NCI-H2029 (cell line): Measurements from ENCODE around the gene ZSWIM3.

Experiments used
- DNase-seq: peaks from one replicate; lab custom pipeline; 2025; lab: John Stamatoyannopoulos, UW

The ZSWIM3 gene

DNA sequence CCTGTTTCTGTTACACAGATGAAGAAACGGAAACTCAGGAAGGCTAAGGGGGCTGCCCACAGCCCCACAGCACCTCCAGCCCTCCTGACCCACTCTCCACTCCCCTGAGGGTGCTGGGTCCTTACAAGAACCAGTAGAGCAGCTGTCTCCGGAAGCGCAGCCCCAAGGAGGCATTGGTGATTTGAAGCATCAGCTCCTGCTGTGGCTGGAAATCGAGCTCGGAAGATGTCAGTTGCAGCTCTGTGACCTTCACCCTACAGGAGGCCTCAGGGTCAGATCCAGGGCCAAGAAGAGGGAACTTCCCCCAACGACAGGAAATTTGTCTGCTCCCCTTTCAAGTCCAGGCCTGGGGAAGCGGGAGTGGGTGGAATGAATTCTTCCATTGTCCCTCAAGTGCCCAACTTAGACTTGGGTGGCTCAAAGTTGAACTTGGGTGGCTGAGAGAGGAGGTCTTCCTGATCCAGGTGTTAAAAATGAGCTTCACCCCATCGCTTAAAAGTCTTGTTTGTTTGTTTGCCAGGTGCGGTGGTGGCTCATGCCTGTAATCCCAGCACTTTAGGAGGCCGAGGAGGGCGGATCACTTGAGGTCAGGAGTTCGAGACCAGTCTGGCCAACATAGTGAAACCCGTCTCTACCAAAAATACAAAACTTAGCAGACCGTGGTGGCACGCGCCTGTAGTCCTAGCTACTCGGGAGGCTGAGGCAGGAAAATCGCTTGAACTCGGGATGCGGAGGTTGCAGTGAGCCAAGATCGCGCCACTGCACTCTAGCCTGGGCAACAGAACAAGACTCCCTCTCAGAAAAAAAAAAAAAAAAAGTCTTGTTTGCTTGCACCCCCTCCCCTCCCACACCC, 52.6 kb downstream of the ZSWIM3 start:
- DNase-seq = no peak

DNA sequence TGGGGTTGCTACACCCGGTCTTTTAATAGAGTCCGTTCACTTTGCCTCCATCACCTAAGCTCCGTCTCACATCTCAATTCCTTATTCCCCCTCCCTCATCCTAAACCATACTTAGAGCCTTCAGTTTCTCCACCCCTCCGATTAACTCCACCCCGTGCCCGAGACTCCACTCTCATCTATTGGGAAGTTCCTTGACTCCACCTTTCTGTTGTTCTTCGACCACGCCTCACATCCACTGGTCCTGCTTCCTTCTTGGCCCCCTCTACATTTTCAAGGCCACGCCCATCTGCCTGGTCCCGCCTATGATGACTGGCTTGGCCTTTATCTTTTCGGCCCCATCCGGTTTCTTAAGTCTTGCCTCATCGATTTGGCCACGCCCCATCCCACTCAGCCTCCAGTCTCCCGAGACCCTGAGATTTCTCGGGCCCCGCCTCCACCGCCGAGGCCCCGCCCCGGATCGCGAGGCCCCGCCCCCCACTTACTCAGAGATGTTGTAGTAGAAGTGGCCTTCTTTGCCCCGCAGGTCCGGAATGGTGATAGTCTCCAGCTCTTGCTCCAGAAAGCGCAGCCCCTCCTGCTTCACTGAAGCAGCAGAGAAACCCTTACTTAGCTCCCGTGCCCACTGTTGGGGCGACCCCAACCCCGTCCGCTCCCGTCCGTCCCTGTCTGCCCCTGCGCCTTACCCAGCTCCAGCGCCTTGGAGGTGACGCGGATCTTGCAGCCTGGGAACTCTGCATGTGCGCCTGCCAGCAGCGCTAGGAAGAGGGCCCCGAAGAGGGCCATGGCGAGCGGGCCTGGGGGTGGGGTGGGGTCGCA, 53.5 kb downstream of the ZSWIM3 start:
- peak; percentile 93 for DNase-seq

DNA sequence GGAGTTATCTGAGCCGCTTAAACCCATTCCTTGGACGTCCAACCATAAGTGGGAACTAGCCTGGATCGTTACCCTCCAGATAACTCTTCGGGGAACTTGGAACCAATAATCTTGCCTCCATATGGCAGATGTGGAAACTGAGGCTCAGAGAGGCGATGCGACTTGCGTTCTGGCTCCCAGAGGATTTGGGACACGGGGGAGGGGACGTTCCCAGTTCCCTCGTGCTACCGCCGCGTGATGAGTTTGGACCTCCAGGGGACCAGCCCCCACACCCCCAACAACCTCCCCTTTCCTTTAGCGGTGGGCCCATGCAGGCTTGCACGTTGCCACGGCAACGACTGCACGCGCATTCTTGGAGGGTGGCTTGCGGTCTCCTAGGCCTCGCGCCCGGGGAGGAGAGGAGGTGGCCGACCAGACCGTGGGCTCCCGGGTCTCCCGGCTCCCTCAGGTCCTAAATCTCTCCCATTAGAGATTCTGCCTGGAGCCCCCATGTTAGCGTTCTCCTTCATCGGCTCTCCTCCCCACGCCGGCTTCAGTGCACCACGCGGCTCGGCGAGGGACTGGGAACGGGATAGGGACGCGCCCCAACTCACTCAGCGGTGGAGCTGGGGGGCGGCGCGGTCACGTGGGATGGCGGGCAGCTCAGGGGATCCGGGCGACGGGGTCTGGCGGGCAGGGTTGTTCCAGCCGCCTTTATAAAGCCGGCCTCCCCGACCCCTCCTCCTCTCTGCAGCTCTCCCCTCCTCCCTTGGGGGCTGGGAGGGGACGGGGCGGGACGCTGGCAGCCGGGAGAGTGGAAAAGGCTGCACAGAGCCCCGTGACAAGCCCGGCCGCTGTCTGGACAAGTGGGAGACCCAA, 54.3 kb downstream of the ZSWIM3 start, which contains the start of gene PLTP:
Gene PLTP (minus strand): TSS at position 670 of the 858 bp plus-strand sequence. CDS start 703 bp downstream, outside the sequence.
- DNase-seq = no peak

DNA sequence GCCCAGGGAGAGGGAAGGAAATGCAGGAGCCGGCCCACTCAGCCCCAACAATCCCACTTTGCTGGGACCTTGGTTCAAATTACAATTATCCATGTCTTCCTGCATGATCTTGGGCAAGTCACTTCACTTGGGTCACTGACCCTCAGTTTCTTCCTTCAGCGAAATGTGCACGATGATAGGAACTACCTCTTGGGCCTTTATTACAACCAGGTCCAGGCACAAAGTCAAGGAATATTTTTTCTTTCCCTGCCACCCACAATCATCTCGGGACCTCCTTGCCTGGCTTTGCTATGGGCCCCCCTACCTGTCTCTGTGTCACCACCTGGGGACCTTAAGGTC, 54.9 kb downstream of the ZSWIM3 start:
- DNase-seq = no peak

DNA sequence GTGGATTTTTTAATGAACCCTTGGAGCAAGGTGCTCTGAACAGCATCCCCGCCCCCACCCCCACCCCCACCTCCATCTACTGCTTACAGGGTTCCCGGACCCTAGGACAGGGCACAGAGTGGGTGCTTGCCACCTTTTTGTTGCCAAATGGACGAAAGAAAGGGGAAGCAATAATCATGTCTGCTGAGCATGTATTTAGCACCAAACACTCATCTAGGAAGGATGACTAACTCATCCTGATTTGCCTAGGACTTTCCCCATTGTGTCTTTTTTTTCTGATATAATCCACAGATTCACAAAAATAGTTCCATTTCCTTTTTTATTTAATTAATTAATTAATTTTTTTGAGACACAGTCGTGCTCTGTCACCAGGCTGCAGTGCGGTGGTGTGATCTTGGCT, 55.7 kb downstream of the ZSWIM3 start:
- DNase-seq = no peak

DNA sequence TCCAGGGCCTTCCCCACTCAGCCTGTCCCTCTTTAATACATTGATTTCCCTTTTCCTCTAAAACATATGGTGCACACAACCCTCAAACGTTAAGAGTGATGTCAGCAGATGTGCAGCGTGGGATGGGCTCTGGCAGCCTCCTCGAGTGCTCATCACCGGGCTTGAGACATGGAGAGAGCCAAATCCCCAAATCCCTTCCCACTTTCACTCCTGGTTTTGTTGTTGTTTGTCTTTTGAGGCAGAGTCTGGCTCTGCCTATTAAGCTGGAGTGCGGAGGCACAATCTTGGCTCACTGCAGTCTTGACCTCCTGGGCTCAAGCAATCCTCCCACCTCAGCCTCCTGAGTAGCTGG, 60.4 kb downstream of the ZSWIM3 start:
- DNase-seq = no peak

DNA sequence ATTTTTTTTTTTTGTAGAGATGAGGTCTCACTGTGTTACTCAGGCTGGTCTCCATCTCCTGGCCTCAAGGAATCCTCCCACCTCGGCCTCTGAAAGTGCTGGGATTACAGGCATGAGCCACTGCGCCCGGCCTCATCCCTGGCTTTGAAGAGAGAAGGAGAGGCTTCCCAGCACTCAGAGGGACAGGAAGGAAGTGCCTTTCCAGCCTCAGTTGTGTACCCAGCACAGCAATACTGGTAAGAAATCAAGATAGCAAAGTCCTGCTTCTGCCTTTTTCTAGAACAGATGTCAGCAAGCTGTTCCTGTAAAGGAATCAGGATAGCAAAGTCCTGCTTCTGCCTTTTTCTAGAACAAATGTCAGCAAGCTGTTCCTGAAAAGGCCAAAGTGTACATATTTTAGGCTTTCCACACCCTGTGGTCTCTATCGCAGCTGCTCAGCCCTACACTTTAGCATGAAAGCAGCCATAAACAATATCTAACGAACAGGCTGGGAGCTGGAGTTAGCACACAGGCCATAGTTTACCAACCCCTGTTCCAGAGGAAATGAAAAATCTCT, 60.8 kb downstream of the ZSWIM3 start:
- DNase-seq = no peak

DNA sequence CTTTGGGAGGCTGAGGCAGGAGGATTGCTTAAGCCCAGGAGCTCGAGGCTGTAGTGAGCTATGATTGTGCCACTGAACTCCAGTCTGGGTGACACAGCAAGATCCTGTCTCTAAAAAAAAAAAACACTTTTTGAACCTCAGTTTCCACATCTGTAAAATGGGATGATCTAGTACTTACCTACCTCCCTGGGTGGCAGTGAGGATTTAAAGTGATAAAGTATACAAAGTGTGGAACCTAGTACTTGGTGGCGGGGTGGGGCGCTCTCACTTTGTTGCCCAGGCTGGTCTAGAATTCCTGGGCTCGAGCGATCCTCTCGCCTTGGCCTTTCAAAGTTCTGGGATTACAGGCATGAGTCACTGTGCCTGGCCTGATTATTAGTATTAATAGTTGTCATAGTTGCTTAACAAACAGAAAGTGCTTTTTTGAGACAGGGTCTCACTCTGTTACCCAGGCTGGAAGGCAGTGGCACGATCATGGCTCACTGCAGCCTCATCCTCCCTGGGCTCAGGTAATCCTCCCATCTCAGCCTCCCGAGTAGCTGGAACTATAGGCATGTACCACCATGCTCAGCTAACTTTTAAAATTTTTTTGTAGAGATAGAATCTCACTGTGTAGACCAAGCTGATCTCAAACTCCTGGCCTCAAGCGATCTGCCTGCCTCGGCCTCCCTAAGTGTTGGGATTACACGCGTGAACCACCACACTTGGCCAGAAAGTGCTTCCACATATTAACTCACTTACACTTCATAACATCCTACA, 61.5 kb downstream of the ZSWIM3 start:
- no peak for DNase-seq

DNA sequence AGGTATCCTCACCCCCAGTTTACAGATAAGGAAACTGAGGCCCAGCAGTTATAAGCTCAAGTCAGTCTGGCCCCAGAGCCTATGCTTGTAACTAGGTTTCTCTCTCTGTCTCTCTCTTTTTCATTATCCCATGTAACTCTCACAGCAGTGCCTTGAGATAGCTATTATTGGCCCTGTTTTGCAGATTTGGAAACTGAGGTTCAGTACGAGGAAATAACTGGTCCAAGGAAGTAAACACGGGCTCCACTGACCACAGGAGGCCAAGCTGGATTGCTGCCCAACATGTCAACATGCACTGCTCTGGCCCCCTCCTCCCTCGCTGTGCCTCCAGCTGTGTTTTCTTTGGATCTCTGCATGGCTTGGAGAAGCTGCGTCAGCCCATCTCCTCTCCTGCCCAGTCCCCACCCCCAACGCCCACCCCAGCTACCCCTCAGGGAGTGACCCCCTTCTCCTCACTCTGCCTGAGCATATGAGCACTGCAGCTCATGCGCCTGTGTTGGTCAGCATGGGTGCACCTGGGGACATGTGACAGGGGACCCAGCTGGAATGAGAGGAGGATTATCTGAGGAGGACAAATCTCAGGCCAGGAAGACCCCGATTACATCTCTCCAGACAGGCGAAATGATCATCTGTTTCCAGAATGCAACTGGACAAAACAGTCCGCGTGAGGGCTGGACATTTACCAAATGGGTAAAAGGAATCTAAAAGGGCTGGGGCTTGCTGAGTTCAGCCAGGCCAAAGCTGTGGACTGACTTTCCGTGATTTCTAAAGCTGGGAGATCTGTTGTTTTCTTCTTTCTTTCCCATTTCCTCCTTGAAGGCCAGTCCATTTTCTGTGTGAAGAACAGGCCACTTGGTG, 62.4 kb downstream of the ZSWIM3 start:
- DNase-seq = peak; percentile 26

DNA sequence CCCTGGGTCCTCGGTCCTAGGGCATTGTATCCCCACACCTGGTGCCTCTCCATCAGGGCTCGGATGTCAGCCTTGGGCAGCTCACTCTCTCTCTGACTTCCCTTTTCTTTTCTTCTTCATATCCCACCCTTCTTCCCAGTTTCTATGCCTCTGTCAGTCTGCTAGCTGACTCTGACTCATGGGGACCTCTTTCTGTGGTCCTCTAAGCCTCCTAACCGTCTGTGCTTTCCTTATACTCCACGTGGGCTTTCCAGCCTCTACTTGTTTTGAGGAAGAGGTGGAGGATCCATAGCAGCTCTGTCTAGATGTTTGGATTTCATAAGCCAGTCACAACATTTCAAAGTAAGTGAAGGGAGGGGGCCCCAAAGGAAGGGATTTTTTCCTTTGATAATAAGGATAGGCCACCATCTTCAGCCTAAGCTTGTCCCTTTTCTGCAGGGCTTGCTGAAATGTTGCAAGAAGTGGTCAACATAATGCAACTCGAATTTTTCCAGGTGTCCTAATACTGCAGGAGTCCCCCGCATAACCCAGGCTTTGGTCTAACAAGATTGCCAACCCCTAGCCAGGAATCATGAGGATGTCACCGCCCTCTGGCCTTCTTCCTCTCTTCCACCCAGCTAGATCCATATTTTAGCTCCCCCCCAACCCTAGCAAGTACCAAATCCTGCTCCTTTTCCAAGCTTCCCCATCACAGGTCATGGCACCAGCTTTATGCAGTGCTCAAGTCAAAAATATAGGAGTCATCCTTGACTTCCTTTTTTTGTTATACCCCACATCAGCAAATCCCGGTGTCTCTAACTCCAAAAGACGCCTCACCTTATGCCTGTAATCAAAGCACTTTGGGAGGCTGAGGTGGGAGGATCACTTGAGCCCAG, 63.3 kb downstream of the ZSWIM3 start:
- no peak for DNase-seq

DNA sequence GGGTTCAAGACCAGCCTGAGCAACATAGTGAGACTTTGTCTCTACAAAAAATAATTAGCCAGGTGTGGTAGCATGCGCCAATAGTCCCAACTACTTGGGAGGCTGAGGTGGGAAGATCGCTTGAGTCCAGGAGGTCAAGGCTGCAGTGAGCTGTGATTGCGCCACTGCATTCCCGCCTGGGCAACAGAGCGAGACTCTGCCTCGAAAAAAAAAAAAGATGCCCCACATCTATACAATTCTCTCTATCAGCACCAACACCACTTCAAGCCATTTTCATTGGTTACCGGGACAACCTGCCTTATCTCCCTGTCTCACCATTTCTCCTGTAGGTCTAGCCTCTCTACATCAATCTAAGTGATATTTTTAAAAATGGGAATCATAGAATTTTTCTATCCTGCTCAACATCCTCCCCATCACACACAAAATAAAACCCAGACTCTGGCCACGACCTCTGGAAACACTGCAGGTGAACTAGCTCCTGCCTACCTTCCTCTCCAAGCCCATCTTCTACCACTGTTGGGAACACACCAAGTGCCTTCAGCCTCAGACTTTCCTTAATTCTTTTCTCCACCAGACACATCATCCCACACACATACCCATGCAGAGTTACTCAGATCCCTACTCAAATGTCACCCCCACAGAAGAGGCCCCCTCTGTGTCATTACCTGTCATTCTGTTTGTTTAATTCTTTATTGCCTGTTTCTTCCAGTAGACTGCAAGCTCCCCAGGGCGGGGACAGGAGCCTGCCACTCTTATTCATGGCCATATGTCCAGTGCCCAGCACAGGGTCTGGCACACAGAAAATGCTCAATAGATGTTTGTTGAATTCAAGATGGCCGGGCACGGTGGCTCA, 64.1 kb downstream of the ZSWIM3 start:
- no peak for DNase-seq

DNA sequence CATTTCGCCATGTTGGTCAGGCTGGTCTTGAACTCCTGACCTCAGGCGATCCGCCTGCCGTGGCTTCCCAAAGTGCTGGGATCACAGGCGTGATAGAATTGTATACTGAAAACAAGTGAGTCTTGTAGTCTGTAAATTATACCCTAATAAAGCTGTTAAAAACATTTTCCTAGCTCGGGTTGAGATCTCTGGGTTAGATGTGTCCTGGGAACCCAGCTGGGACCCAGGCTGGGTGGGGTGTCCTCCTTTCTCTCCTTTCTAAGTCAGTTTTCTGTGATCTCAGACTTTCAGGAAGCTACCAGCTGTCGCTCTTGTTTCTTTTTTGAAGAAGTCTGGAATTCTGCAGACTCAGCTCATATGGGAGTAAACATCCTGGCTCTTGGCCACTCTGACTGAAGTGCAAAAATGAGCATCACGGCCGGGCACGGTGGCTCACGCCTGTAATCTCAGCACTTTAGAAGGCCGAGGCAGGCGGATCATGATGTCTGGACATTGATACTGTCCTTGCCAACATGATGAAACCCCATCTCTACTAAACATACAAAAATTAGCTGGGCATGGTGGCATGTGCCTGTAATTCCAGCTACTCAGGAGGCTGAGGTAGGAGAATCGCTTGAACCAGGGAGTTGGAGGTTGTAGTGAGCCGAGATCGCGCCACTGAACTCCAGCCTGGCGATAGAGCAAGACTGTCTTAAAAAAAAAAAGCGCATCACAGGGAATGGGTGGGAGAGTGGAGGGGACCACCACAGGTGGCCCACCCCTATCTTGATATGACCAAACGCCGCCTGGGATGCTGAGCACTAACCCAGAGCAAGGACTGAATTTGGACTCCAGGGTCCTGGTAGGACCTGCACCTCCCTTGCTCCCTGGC, 67.2 kb downstream of the ZSWIM3 start:
- DNase-seq = no peak

DNA sequence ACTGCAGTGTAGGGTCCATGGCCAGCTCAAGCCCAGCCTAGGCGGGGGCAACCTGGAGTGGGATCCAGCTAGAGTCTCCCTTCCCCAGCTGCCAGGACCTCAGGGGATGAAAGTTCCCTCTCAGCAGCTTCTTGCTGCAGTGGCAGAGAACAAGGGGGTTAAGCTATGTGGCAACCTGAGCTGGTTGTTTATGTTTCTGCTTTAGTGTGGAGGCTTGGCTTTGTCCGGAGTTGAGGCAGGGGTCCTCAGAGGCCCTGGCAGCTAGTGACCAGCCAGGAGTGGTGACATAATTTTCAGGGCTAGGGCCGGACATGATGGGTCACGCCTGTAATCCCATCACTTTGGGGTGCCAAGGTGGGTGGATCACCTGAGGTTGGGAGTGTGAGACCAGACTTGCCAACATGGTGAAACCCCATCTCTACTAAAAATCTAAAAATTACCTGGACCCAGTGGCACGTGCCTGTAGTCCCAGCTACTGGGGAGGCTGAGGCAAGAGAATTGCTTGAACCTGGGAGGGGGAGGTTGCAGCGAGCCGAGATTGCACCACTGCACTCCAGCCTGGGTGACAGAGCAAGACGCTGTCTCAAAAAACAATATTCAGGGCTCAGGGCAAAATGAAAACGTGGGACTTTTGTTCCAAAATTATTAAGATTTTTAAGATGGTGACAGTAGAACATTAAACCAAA, 68.5 kb downstream of the ZSWIM3 start:
- no peak for DNase-seq

DNA sequence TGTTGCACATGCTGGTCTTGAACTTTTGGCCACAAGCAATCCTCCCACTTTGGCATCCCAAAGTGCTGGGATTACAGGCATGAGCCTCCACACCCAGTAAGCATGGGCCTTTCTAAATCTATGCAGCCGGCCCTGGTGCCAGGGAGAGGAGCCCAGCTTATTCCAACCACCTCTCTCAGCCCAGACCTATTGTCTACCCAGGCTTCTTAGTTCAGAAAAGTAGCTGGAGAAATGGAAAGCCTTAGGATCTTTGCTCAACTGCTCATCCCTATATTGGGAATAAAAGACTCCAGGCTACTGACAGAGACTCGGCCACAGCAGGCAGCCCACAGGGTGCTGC, 69.3 kb downstream of the ZSWIM3 start:
- DNase-seq = no peak

DNA sequence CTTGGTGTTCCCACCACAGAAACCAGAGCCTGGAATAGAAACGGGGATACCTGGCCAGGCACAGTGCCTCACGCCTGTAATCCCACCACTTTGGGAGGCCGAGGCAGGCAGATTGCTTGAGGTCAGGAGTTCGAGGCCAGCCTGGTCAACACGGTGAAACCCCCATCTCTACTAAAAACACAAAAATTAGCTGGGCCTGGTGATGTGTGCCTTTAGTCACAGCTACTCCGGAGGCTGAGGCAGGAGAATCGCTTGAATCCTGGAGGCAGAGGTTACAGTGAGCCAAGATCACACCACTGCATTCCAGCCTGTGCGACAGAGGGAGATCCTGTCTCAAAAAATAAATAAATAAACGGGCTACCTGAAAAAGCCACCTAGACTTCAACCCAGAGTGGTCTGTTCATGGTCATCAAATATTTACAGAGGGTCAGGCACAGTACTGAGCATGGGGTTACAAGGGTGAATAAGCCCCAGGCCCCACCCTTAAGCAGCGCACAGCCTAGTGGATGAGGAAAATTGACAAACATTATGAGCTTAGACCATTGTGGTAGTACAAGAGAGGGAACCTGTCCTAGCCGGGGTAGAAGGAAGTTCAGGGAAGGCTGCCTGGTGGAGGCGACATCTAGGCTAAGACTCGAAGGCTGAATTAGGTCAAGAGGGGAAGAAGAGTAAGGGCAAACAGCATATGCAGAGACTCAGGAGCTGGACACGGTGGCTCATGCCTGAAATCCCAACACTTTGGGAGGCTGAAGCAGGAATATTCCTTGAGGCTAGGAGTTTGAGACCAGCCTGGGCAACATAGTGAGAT, 69.9 kb downstream of the ZSWIM3 start:
- no peak for DNase-seq
